ENCODE measurements around the gene LDLRAD1. TPM values are rescaled to one million over a fixed set of nuclear protein-coding genes. Genes with fewer than 3 reads are reported as not detected.

LDLRAD1 gene
- total and polyA plus RNA-seq, 10 of the 15 experiments (the other 5 are each of a cell fraction or from before 2014, with no cell fraction given), result not detected

DNA sequence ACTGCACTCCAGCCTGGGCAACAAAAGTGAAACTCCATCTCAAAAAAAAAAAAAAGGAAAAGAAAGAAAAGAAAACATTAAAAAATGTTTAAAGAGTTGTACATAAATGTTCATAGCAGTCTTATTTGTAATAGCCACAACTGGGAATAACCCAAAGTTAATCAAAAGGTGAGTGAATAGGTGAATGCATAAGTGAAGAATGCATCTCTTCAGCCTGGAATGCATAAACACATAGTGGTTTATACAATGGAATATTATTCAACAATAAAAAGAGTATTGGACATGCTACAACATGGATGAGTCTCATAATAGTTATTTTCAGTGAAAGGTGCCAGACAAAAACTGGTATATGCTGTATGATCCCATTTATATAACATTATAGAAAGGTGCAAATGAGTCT, 18.1 kb downstream of the LDLRAD1 start:
- DNase-seq (ENCODE audit: low read depth, low spot score) (no peak), ATAC-seq (no peak), FAIRE-seq (no peak)
- Histone ChIP-seq H3K9ac (ENCODE audit: control insufficient read depth, insufficient read depth, low read length) (no peak overlapping the region), H3K4me1 (ENCODE audit: control insufficient read depth, insufficient read depth, low read length) (no peaks in the 10 kb centered on the region), H3K27ac (ENCODE audit: control insufficient read depth, insufficient read depth) (no peak overlapping the region), H2AFZ (ENCODE audit: control insufficient read depth, low read depth, low read length) (no peak overlapping the region), H3K27me3 (replicated peaks in 1 of 2; ENCODE audit: control insufficient read depth in 2 of 2, insufficient read depth in 2 of 2, low read length in 1 of 2) (no peaks in the 10 kb centered on the region), H3K4me2 (ENCODE audit: control insufficient read depth, insufficient read depth) (no peak overlapping the region), H4K20me1 (ENCODE audit: control insufficient read depth, insufficient read depth) (no peaks in the 10 kb centered on the region), H3K36me3 (ENCODE audit: control insufficient read depth in 2 of 2, insufficient read depth in 2 of 2, low read length in 1 of 2) (no peaks in the 10 kb centered on the region), H3K4me3 (no peak overlapping the region), H3K9me3 (replicated peaks; ENCODE audit: control insufficient read depth, insufficient read depth, low read length) (no peaks in the 10 kb centered on the region; the same call in 2 of the 3 replicates), H3K79me2 (ENCODE audit: control insufficient read depth, insufficient read depth, low read length) (no peaks in the 10 kb centered on the region)
- TF ChIP-seq FOXK2 (IDR thresholded peaks at IDR 0.05), result no peak
- TF ChIP-seq RAD21 (IDR thresholded peaks at IDR 0.05; ENCODE audit: insufficient read depth, low read depth, low read length), result no peak
- TF ChIP-seq ESRRA (IDR thresholded peaks at IDR 0.05; ENCODE audit: low read length), result no peak
- no peak for TF ChIP-seq ZNF384 (IDR thresholded peaks at IDR 0.05; ENCODE audit: borderline replicate concordance, low read depth, low read length)
- TF ChIP-seq ASH2L (IDR thresholded peaks at IDR 0.05; ENCODE audit: borderline replicate concordance, low read depth), result no peak
- TF ChIP-seq CBX5 (IDR thresholded peaks at IDR 0.05; ENCODE audit: low read depth), result no peak
- no peak for TF ChIP-seq MXI1 (IDR thresholded peaks at IDR 0.05; ENCODE audit: low read depth, low read length)
- TF ChIP-seq POLR2A (IDR thresholded peaks at IDR 0.05; ENCODE audit: low read depth, low read length), result no peak
- no peak for TF ChIP-seq SUPT20H (IDR thresholded peaks at IDR 0.05; ENCODE audit: borderline replicate concordance, control insufficient read depth, low read depth, low read length)
- no peak for TF ChIP-seq SREBF2 (IDR thresholded peaks at IDR 0.05; ENCODE audit: low read length)
- TF ChIP-seq ZZZ3 (IDR thresholded peaks at IDR 0.05; ENCODE audit: control insufficient read depth, insufficient read length, low read depth), result no peak
- no peak for TF ChIP-seq TCF12 (IDR thresholded peaks at IDR 0.05; ENCODE audit: low read depth, low read length)
- TF ChIP-seq WRNIP1 (IDR thresholded peaks at IDR 0.05; ENCODE audit: borderline replicate concordance, low read depth, low read length), result no peak
- TF ChIP-seq, protein P1, sequence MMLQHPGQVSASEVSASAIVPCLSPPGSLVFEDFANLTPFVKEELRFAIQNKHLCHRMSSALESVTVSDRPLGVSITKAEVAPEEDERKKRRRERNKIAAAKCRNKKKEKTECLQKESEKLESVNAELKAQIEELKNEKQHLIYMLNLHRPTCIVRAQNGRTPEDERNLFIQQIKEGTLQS (IDR thresholded peaks at IDR 0.05; ENCODE audit: borderline replicate concordance, extremely low read depth, low read depth, low read length), result no peak
- no peak for TF ChIP-seq SMARCA5 (IDR thresholded peaks at IDR 0.05)
- no peak for TF ChIP-seq SREBF1 (IDR thresholded peaks at IDR 0.05; ENCODE audit: low read length)
- no TSS peak for BruUV-seq (replicated peaks)
- ChIA-PET CTCF (no interaction called here), SMC1A (ENCODE audit: uncharacterized antibody, unreplicated experiment) (no interaction called here), POLR2A (no interaction called here), RAD21 (ENCODE audit: unreplicated experiment) (no interaction called here)
- in situ Hi-C loops (cut with MboI) (no loop called here), intact Hi-C loops (cut with micrococcal nuclease; ENCODE audit: unreplicated experiment) (no loop called here)
